Astrocyte (in vitro differentiated cells and primary cell): Measurements from ENCODE around the gene MYORG. TPM values are rescaled to one million over a fixed set of nuclear protein-coding genes. Genes with fewer than 3 reads are reported as not detected.
"Not testable (repeated sequence)": the region's sequence is repeated elsewhere in the genome, so short reads cannot be mapped to it uniquely, and the experiment has no call there.

Source experiments
- DNase-seq: peaks from one replicate; pipeline ENCODE4 v3.0.0-alpha.2; 2010; ENCODE audit warnings: low read depth
- FAIRE-seq: peaks from 2 replicates; lab custom pipeline; 2011; peaks lifted over from hg19 to GRCh38; lab: Jason Lieb, UNC
- H2AFZ ChIP-seq: 2 replicates; pipeline ENCODE4 v1.6.0; 2012; ENCODE audit warnings: low read depth, low read length, inconsistent platforms
- H3K27ac ChIP-seq: 2 replicates; pipeline ENCODE4 v1.5.1; 2011; ENCODE audit warnings: low read depth, low read length, inconsistent platforms
- H3K27me3 ChIP-seq: 2 replicates; pipeline ENCODE4 v1.6.0; 2011; ENCODE audit warnings: low read length, inconsistent platforms; ENCODE audit not compliant: insufficient read depth
- H3K36me3 ChIP-seq: 2 replicates; pipeline ENCODE4 v1.5.1; 2011; ENCODE audit warnings: low read length, inconsistent platforms; ENCODE audit not compliant: insufficient read depth
- H3K4me1 ChIP-seq: 2 replicates; pipeline ENCODE4 v1.5.1; 2011; ENCODE audit warnings: low read length, inconsistent platforms; ENCODE audit not compliant: insufficient read depth
- H3K4me2 ChIP-seq: 2 replicates; pipeline ENCODE4 v1.6.0; 2012; ENCODE audit warnings: low read length, inconsistent platforms
- H3K4me3 ChIP-seq: 2 replicates; pipeline ENCODE4 v1.5.1; 2011; ENCODE audit warnings: low read depth, mild to moderate bottlenecking, low read length, inconsistent platforms; ENCODE audit not compliant: insufficient read depth
- H3K79me2 ChIP-seq: 2 replicates; pipeline ENCODE4 v1.6.0; 2012; ENCODE audit warnings: mild to moderate bottlenecking, low read length, inconsistent platforms; ENCODE audit not compliant: insufficient read depth
- H3K9ac ChIP-seq: 2 replicates; pipeline ENCODE4 v1.6.0; 2012; ENCODE audit warnings: mild to moderate bottlenecking, low read length, inconsistent platforms
- H3K9me3 ChIP-seq: 2 replicates; pipeline ENCODE4 v1.5.1; 2012; ENCODE audit warnings: low read depth, mild to moderate bottlenecking, low read length, inconsistent platforms; ENCODE audit not compliant: insufficient read depth
- H4K20me1 ChIP-seq: 2 replicates; pipeline ENCODE4 v1.6.0; 2012; ENCODE audit warnings: low read length, inconsistent platforms; ENCODE audit not compliant: insufficient read depth
- H3K27ac Mint-ChIP-seq: one replicate; pipeline ENCODE4 v1.8.0; 2021; ENCODE audit warnings: mild to moderate bottlenecking, mixed read lengths; ENCODE audit not compliant: unreplicated experiment
- H3K27me3 Mint-ChIP-seq: one replicate; pipeline ENCODE4 v1.8.0; 2021; ENCODE audit warnings: low read depth, mixed read lengths; ENCODE audit not compliant: unreplicated experiment
- H3K36me3 Mint-ChIP-seq: one replicate; pipeline ENCODE4 v1.8.0; 2021; ENCODE audit warnings: low read depth, mixed read lengths; ENCODE audit not compliant: unreplicated experiment
- H3K4me1 Mint-ChIP-seq: one replicate; pipeline ENCODE4 v1.8.0; 2021; ENCODE audit warnings: low read depth, mixed read lengths; ENCODE audit not compliant: unreplicated experiment
- H3K4me3 Mint-ChIP-seq: one replicate; pipeline ENCODE4 v1.8.0; 2021; ENCODE audit warnings: mild to moderate bottlenecking, moderate library complexity, mixed read lengths; ENCODE audit not compliant: unreplicated experiment
- H3K9me3 Mint-ChIP-seq: one replicate; pipeline ENCODE4 v1.8.0; 2021; ENCODE audit warnings: mild to moderate bottlenecking, mixed read lengths; ENCODE audit not compliant: unreplicated experiment
- CTCF ChIP-seq: IDR thresholded peaks from 2 replicates; pipeline ENCODE4 v1.5.1; 2011; ENCODE audit warnings: low read depth, mild to moderate bottlenecking, inconsistent platforms, low read length, moderate library complexity; ENCODE audit not compliant: insufficient read depth
- EZH2 ChIP-seq: IDR thresholded peaks from 2 replicates; pipeline ENCODE4 v1.6.1; 2012; ENCODE audit warnings: mild to moderate bottlenecking, low read length, inconsistent platforms; ENCODE audit not compliant: insufficient read depth
- total RNA-seq: library from RNA; stranded (reverse); gene quantifications from 2 replicates; pipeline ENCODE4 v1.2.1, GENCODE V29; 2021

The MYORG gene
- total RNA-seq, 1 donor from 2014 or later, result 6.9 TPM

- no peak for FAIRE-seq
Observed at GRCh38 chr9:34369636-34370035, 7.1 kb downstream of the MYORG start.

GRCh38 chr9:34368796-34369195 lies 7.9 kb downstream of the MYORG start:
- not testable (repeated sequence) for H3K4me1 Mint-ChIP-seq, FAIRE-seq, H3K79me2 ChIP-seq, H3K27ac ChIP-seq, DNase-seq, H3K27me3 Mint-ChIP-seq, H4K20me1 ChIP-seq, H3K27me3 ChIP-seq, H3K27ac Mint-ChIP-seq, H2AFZ ChIP-seq, H3K36me3 ChIP-seq, H3K4me3 ChIP-seq, H3K4me3 Mint-ChIP-seq, H3K4me2 ChIP-seq, H3K4me1 ChIP-seq, H3K9ac ChIP-seq
- Mint-ChIP-seq H3K9me3 (peaks cover 19% of the 10 kb centered on the region), H3K36me3 (peaks cover 35% of the 10 kb centered on the region)
- H3K9me3 ChIP-seq, result peaks cover 15% of the 10 kb centered on the region

More at GRCh38 chr9:34369636-34370035, 7.1 kb downstream of the MYORG start:
- Histone ChIP-seq H3K9me3 (peaks cover 15% of the 10 kb centered on the region), H3K4me3 (no peak overlapping the region), H4K20me1 (no peaks in the 10 kb centered on the region), H3K27me3 (no peaks in the 10 kb centered on the region), H3K27ac (no peak overlapping the region), H2AFZ (no peak overlapping the region), H3K4me1 (no peaks in the 10 kb centered on the region), H3K79me2 (no peaks in the 10 kb centered on the region), H3K9ac (no peak overlapping the region), H3K36me3 (no peaks in the 10 kb centered on the region), H3K4me2 (no peak overlapping the region)
- Mint-ChIP-seq H3K27me3 (peaks cover 4% of the 10 kb centered on the region), H3K9me3 (peaks cover 19% of the 10 kb centered on the region), H3K27ac (no peak overlapping the region), H3K36me3 (peaks cover 35% of the 10 kb centered on the region), H3K4me1 (no peaks in the 10 kb centered on the region), H3K4me3 (no peak overlapping the region)
- no peak for DNase-seq
- TF ChIP-seq CTCF (no peak), EZH2 (no peak)

DNA sequence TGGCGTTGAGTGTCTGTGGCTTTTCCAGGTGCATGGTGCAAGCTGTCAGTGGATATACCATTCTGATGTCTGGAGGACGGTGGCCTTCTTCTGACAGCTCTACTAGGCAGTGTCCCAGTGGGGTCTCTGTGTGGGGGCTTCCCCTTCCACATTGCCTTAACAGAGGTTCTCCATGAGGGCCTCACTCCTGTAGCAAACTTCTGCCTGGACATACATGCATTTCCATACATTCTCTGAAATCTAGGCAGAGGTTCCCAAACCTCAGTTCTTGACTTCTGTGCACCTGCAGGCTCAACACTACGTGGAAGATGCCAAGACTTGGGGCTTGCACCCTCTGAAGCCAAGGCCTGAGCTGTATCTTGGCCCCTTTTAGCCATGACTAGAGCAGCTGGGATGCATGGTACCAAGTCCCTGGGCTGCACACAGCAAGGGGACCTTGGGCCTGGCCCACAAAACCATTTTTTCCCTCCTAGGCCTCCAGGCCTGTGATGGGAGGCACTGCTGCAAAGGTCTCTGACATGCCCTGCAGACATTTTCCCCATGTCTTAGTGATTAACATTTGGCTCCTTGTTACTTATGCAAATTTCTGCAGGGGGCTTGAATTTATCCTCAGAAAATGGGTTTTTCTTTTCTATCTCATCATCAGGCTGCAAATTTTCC lies 8.8 kb downstream of the MYORG start:
- DNase-seq, result not testable (repeated sequence)

More for the DNA sequence above, 8.8 kb downstream of the MYORG start:
- H4K20me1 ChIP-seq, H3K4me2 ChIP-seq, H2AFZ ChIP-seq, H3K4me1 ChIP-seq, FAIRE-seq, H3K27ac ChIP-seq, H3K4me1 Mint-ChIP-seq, H3K4me3 ChIP-seq, H3K27ac Mint-ChIP-seq, H3K36me3 ChIP-seq, H3K9ac ChIP-seq, H3K27me3 ChIP-seq, H3K4me3 Mint-ChIP-seq, H3K79me2 ChIP-seq, H3K27me3 Mint-ChIP-seq: not testable (repeated sequence)
- H3K9me3 Mint-ChIP-seq, result peaks cover 19% of the 10 kb centered on the region
- peaks cover 15% of the 10 kb centered on the region for H3K9me3 ChIP-seq
- H3K36me3 Mint-ChIP-seq, result peaks cover 33% of the 10 kb centered on the region
